GM19023 (cell line): Measurements from ENCODE around the gene FAM114A1.

Source experiments
- ATAC-seq: cut with Tn5 transposase; IDR thresholded peaks from one replicate; pipeline ENCODE4 v1.9.1; 2021; ENCODE audit warnings: mild to moderate bottlenecking, moderate library complexity; ENCODE audit not compliant: unreplicated experiment

The FAM114A1 gene

GRCh38 chr4:38857354-38858096, 10.1 kb upstream of the FAM114A1 start:
- peak; percentile 43 for ATAC-seq

DNA sequence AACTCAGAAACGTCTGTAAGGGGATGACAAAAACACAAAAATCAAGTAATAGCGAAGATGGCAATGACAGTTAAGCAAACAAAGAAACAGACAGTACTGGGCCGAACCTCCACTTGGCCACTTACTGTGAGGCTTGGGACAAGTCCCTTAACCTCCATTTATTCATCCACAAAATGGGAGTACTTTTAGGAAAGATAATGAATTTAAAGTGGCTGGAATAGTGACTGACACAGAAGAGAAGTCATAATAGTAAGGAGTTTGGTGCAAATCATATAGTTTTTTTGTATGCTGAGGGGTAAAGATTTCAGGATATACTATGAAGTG, 9.5 kb upstream of the FAM114A1 start:
- ATAC-seq: no peak

DNA sequence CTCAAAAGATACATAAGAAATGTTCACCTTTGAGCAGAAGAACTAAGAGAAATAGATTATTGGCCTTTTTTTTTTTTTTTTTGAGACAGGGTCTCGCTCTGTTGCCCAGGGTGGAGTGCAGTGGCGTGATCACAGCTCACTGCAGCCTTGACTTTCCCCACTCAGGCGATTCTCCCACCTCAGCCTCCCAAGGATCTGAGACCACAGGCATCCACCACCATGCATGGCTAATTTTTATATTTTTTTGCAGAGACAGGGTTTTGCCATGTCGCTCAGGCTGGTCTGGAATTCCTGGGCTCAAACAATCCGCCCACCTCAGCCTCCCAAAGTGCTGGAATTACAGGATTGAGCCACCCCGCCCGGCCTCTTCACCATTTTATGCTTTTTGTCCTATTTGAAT, 8.1 kb upstream of the FAM114A1 start:
- no peak for ATAC-seq

DNA sequence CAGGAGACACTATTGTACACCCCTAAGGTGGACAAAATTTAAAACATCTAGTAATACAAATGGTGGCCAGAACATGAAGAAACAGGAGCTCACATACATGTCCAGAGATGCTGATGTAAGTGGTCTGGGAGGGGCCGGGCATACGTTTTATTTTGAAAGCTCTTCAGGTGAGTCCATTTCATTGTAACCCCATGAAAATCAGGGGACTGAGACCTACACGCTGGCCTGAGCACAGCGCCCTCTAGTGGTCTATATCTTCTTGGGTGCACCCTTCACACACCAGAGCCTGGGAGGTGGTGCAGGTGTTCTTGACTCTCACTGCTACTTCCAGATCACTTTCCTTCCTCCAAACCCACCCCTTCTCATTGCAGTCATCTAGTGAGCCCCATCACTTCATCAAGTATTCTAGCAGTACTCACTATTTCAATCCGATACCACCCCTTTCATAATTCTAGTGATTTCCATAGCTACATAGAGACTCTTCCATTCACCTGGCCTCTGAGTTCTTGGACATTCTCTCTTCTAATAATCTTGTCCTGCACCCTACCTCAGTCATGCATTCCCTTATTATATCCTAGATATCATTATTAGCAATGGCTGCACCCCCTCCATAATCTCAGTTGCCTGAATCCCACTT, 6.7 kb upstream of the FAM114A1 start:
- peak; percentile 76 for ATAC-seq

GRCh38 chr4:38861791-38862190, 5.8 kb upstream of the FAM114A1 start:
- no peak for ATAC-seq

GRCh38 chr4:38865445-38865844, 2.2 kb upstream of the FAM114A1 start:
- ATAC-seq: no peak

DNA sequence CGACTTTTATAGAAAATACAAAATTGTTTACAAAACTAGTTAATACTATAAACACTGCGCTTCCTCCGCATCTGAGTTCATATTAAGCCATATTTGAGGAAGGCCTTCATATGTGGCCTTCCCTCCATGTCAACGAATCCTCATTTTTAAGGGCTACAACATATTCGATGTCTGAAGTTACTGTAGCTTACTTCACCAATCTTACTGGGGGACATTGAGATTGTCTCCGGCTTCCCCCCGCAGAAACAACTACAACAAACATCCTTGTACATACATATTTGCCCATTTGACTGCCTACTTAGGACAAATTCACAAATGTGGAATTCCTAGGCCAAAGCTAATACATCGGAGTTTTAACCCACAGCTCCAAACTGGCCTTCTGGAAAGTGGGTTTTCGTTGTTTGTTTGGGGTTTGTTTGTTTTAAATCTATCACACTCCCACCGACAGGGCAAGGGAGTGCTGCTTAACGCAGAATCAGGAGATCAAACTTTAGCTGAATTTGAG, 581 bp upstream of the FAM114A1 start:
- no peak for ATAC-seq

- no peak for ATAC-seq
Measured at GRCh38 chr4:38868059-38868960, 704 bp downstream of the FAM114A1 start.

DNA sequence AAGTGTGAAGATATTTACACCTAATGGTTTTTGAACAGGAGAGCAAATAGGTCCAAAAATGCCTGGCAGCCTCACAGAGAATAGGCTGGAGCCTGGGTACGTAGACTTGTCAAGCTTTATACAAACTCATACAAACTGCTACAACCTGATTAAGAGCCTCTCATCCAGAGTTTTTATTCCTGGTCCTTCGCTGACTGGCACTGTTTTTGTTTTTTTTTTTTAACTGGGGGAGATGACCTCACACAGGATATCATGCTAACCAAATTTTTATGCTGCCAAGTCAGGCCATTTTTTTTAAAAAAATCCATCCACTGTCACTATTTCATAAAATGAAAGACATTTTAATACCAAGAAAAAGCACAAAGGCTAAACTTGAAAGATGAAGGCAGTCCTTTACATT, 1.9 kb downstream of the FAM114A1 start:
- no peak for ATAC-seq

DNA sequence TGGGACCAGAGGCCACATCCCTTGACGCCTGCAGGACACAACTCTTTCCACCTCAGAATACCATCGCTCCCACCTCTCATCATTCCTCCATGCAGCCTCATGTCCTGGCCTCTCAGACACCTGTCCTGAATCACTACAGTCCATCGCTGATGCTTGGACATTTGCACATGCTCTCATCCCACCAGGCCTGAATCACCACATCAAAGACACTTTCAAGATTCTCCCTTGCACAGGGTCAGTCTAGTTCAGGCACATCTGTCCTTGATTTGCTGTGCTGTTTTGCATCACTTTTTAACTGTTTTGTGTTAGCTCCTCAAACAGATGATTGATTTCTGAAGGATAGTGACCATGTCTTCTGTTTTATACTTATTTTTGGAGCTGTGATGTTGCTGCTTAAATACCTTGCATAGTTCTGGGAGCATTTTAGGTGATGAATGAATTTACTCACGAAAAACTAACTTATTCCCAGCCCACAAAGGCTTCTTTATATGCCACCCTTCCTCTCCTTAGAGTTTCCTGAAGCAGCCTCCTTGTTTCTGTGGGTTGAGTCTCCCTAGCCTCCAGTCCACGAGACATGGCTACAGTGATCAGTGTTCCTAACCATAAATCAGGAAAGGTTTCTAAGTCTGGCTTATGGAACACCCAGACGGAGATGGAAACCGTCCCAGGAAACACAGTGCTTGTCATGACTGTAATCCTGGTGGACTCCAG, 2.6 kb downstream of the FAM114A1 start:
- no peak for ATAC-seq

DNA sequence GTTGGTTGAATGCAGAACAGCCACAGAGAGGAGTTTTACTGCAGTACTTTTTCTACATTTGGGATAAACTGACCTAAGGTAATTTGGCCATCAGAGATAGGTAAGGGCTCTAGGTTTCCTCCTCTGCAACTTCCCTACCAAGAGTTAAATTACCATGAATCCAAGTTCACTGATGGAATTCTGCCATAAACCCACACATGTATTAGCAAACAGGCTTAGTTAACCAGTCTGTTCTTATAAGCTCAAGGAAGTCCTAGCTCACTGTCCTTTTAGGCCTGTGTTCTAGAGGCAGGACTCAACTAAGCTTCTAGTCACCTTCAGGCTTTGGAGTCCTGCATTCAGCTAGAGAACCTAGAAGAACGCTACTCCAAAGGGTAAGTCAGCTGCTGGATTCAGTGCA, 4.0 kb downstream of the FAM114A1 start:
- ATAC-seq: no peak

DNA sequence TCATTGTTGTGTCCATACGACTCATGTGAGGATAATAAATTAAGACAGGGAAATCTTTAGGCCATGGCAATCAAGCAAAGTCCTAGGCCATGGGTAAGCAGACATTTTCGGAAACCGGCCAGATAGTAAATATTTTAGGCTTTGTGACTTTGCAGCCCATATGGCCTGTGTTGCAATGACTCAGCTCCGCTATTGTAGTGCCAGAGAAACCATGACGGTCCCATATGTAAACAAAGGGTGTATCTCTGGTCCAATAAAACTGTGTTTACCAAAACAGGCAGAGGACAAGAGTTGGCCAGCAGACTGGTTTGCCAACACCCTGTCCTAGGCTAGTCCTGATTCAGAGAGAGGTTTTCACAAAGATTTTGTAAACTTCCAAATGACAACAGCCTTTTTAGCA, 5.0 kb downstream of the FAM114A1 start:
- no peak for ATAC-seq

DNA sequence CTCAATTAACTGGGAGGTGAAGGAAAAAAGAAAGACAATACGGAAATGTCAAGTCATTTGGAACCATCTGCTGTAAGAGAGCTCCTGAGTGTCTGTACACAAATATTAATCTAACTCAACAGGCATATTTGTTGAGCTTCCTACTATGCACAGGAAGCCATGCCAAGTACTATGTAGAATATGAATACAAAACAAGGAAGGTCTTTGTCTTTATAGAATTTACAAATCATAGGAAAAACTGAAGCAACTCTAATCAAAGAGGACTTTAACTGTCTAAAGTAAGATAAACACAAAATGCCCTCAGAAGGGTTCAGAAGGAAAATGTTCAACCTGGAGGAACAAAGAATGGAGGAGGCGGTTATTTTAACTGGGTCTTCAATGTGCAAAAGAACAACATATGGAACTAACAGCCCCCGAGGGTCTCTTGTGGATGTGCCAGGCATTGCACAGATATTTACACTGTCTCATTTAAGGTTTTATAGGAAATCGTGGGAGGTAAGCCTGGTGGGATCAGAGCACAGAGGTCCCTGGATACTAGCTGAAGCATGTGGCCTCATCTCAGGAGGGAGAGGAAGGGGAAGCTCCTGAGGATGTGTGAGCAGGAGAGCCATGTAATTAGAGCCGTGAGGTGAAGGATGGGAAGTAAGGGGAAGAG, 5.8 kb downstream of the FAM114A1 start:
- no peak for ATAC-seq

DNA sequence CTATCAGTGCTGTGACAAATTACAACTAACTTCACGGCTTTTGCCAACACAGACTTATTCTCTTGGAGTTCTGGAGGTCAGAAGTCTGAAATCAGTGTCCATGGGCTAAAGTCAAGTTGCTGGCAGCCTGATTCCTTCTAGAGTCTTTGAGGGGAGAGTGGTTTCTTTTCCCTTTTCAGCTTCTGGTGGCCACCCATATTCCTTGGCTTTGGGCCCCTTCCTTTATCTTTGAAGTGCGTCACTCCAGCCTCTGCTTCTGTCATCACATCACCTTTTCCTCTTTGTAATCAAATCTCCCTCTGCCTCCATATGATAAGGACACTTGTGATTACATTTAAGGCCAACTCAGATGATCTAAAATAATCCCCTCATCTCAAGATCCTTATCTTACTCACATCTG, 9.0 kb downstream of the FAM114A1 start:
- ATAC-seq: no peak

GRCh38 chr4:38884254-38884653, 16.6 kb downstream of the FAM114A1 start:
- ATAC-seq: no peak

DNA sequence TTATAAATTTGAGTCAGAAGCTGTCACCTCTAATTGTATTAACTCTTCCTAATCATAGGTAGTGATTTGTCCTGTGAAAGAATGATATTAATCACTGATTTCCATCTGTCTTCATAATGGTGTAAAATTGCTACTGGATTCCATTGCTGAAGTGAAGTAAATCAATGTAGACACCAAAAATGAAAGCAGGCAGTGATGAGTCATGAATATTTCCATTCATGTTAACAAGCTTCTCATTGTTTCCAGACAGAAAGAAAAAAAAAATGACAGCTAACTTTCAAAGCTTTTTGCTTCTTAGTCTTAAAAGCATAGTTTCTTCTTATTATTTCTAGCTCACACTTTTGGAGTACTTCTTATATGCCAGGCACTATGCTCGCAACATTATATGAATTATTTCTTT, 21.5 kb downstream of the FAM114A1 start:
- no peak for ATAC-seq

- no peak for ATAC-seq
Measured at GRCh38 chr4:38891051-38891983, 23.7 kb downstream of the FAM114A1 start.

GRCh38 chr4:38894322-38894982, 26.8 kb downstream of the FAM114A1 start:
- ATAC-seq: no peak

- ATAC-seq: no peak
Measured at GRCh38 chr4:38896940-38897339, 29.3 kb downstream of the FAM114A1 start.
